Activated naive CD4-positive, alpha-beta T cell treated with anti-CD3 and anti-CD28 coated beads, Interleukin-2, amount 50 U/mL, for 24 hours (primary cell): Measurements from ENCODE around the gene BLOC1S2.
"Not testable (repeated sequence)": the region's sequence is repeated elsewhere in the genome, so short reads cannot be mapped to it uniquely, and the experiment has no call there.

ENCODE experiments used
- H3K27ac Mint-ChIP-seq: one replicate; pipeline ENCODE4 v1.8.0; 2021; ENCODE audit warnings: mild to moderate bottlenecking, mixed read lengths
- H3K27me3 Mint-ChIP-seq: one replicate; pipeline ENCODE4 v1.8.0; 2021; ENCODE audit warnings: mixed read lengths
- H3K36me3 Mint-ChIP-seq: one replicate; pipeline ENCODE4 v1.8.0; 2021; ENCODE audit warnings: mixed read lengths
- H3K4me1 Mint-ChIP-seq: one replicate; pipeline ENCODE4 v1.8.0; 2021; ENCODE audit warnings: mixed read lengths
- H3K4me3 Mint-ChIP-seq: one replicate; pipeline ENCODE4 v1.8.0; 2021; ENCODE audit warnings: mild to moderate bottlenecking, mixed read lengths
- H3K9me3 Mint-ChIP-seq: one replicate; pipeline ENCODE4 v1.8.0; 2021; ENCODE audit warnings: mixed read lengths

BLOC1S2 gene

GRCh38 chr10:100304414-100304813, 17.9 kb upstream of the BLOC1S2 start:
- no peaks in the 10 kb centered on the region for H3K36me3 Mint-ChIP-seq
- no peak overlapping the region for H3K27ac Mint-ChIP-seq
- peaks cover 14% of the 10 kb centered on the region for H3K27me3 Mint-ChIP-seq
- H3K4me1 Mint-ChIP-seq, result no peaks in the 10 kb centered on the region
- H3K9me3 Mint-ChIP-seq, result no peaks in the 10 kb centered on the region
- H3K4me3 Mint-ChIP-seq, result no peak overlapping the region

DNA sequence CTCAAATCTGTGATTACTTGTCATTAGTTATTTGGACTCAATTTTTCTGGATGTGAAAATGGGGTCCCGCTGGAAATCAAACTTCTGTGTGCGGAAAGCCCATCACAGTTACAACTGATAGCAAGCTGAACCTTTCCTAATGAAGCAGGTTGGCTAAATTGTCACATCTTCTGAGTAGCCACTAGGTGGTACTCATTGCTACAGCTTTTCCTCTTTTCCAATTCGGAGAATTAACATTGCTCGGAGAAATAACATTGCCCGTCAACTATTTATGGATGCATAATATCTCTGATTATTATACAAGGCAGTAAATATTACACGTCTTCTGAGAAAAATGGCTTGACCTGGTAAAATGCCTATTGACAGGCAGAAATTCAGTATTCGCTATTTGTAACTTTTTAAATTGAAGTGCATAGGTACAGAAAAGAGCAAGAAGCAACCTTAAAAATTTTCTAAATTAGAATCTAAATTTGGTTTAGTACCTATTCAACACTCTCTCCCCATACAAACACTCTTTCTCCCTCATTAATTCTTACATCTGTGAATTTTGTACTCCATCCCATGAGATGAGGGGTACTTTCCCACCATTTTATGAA, 17.3 kb upstream of the BLOC1S2 start:
- Mint-ChIP-seq H3K36me3 (no peaks in the 10 kb centered on the region), H3K27me3 (peaks cover 14% of the 10 kb centered on the region), H3K4me1 (no peaks in the 10 kb centered on the region)

GRCh38 chr10:100301123-100301522, 14.6 kb upstream of the BLOC1S2 start:
- not testable (repeated sequence) for H3K4me3 Mint-ChIP-seq, H3K4me1 Mint-ChIP-seq, H3K36me3 Mint-ChIP-seq, H3K27ac Mint-ChIP-seq, H3K9me3 Mint-ChIP-seq
- peaks cover 15% of the 10 kb centered on the region for H3K27me3 Mint-ChIP-seq

More for the DNA sequence above, 17.3 kb upstream of the BLOC1S2 start:
- Mint-ChIP-seq H3K9me3 (no peaks in the 10 kb centered on the region), H3K4me3 (no peak overlapping the region), H3K27ac (no peak overlapping the region)

DNA sequence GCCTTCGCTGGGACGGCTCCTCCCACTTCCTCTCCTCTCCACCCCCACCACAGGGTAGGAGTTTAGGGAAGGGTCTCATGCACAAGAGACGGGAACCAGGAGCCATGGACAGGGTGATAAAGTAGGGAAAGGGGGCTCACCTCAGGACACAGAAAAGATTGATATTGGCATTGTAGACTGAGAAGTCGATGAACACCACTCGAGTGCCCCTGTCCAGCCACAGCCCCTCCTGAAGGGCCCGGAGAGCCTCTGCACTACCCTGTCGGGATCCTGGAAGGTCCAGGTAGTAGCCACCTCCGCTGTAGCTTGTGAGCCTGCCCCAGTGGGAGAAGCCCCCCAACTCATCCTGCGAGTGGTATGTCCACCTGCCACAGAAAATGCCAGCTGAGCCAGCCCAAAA, 10.8 kb upstream of the BLOC1S2 start:
- Mint-ChIP-seq H3K27me3 (peaks cover 8% of the 10 kb centered on the region), H3K27ac (no peak overlapping the region), H3K36me3 (no peaks in the 10 kb centered on the region)

GRCh38 chr10:100293066-100293465, 6.6 kb upstream of the BLOC1S2 start:
- no peak overlapping the region for H3K4me3 Mint-ChIP-seq
- peaks cover 6% of the 10 kb centered on the region for H3K27me3 Mint-ChIP-seq
- no peaks in the 10 kb centered on the region for H3K9me3 Mint-ChIP-seq
- no peaks in the 10 kb centered on the region for H3K36me3 Mint-ChIP-seq
- H3K4me1 Mint-ChIP-seq, result no peaks in the 10 kb centered on the region
- H3K27ac Mint-ChIP-seq, result no peak overlapping the region

More for the DNA sequence above, 10.8 kb upstream of the BLOC1S2 start:
- Mint-ChIP-seq H3K4me3 (no peak overlapping the region), H3K4me1 (no peaks in the 10 kb centered on the region), H3K9me3 (no peaks in the 10 kb centered on the region)

GRCh38 chr10:100292300-100292699, 5.8 kb upstream of the BLOC1S2 start:
- H3K27me3 Mint-ChIP-seq, H3K27ac Mint-ChIP-seq, H3K4me1 Mint-ChIP-seq, H3K4me3 Mint-ChIP-seq, H3K9me3 Mint-ChIP-seq, H3K36me3 Mint-ChIP-seq: not testable (repeated sequence)

DNA sequence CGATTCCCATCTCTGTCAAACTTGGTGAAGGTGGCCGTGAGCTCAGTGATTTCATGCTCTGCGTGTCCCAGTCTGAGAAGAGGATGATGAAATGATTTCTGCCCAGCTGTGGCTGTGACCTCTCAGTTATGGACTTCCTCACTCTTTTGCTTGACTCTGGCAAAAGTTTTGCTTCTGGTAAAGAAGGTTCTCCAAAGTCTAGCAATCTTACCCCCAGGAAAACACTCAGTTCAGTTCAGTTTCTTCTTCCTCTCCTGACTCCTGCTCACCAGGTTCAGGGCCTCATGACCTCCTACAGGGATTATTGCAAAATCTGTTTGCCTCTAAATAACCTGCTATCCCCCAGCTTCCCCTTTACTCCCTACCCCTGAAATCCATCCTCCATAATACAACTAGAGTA, 4.9 kb upstream of the BLOC1S2 start:
- Mint-ChIP-seq H3K9me3 (no peaks in the 10 kb centered on the region), H3K27ac (peak overlapping the region; percentile 44), H3K4me3 (no peak overlapping the region), H3K27me3 (peaks cover 3% of the 10 kb centered on the region), H3K4me1 (peaks cover 12% of the 10 kb centered on the region), H3K36me3 (no peaks in the 10 kb centered on the region)

GRCh38 chr10:100289641-100290040, 3.2 kb upstream of the BLOC1S2 start:
- Mint-ChIP-seq H3K4me1 (peaks cover 29% of the 10 kb centered on the region), H3K4me3 (no peak overlapping the region)

GRCh38 chr10:100288196-100288595, 1.7 kb upstream of the BLOC1S2 start:
- Mint-ChIP-seq H3K4me1 (peaks cover 31% of the 10 kb centered on the region), H3K9me3 (no peaks in the 10 kb centered on the region), H3K27me3 (peaks cover 2% of the 10 kb centered on the region), H3K27ac (no peak overlapping the region), H3K4me3 (no peak overlapping the region), H3K36me3 (peaks cover 12% of the 10 kb centered on the region)

More at GRCh38 chr10:100289641-100290040, 3.2 kb upstream of the BLOC1S2 start:
- H3K27ac Mint-ChIP-seq, result no peak overlapping the region
- H3K27me3 Mint-ChIP-seq, result peaks cover 3% of the 10 kb centered on the region
- H3K9me3 Mint-ChIP-seq, result no peaks in the 10 kb centered on the region
- H3K36me3 Mint-ChIP-seq, result peaks cover 11% of the 10 kb centered on the region

- H3K4me1 Mint-ChIP-seq, result peaks cover 31% of the 10 kb centered on the region
Observed at GRCh38 chr10:100287756-100288155, 1.3 kb upstream of the BLOC1S2 start.

DNA sequence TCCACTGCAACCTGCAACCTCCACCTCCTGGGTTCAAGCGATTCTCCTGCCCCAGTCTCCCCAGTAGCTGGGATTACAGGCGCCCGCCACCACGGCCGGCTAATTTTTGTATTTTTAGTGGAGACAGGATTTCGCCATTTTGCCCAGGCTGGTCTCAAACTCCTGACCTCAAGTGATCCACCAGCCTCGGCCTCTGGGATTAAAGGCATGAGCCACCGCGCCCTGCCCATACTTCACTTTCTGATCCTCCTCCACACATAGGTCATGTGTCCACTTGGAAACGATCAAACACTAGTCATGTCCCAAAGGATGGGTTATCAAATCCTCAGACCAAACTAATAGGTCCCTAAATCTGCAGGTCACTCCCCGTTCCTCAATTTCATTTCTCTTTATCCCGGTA, 1.2 kb downstream of the BLOC1S2 start:
- H3K4me3 Mint-ChIP-seq, result peak overlapping the region; percentile 99
- H3K9me3 Mint-ChIP-seq, H3K27me3 Mint-ChIP-seq: not testable (repeated sequence)
- H3K4me1 Mint-ChIP-seq, result peaks cover 39% of the 10 kb centered on the region
- peaks cover 18% of the 10 kb centered on the region for H3K36me3 Mint-ChIP-seq
- peak overlapping the region; percentile 100 for H3K27ac Mint-ChIP-seq

More at GRCh38 chr10:100287756-100288155, 1.3 kb upstream of the BLOC1S2 start:
- no peaks in the 10 kb centered on the region for H3K9me3 Mint-ChIP-seq
- H3K27me3 Mint-ChIP-seq, result peaks cover 2% of the 10 kb centered on the region
- peak overlapping the region; percentile 17 for H3K27ac Mint-ChIP-seq
- peaks cover 12% of the 10 kb centered on the region for H3K36me3 Mint-ChIP-seq
- H3K4me3 Mint-ChIP-seq, result peak overlapping the region; percentile 44

DNA sequence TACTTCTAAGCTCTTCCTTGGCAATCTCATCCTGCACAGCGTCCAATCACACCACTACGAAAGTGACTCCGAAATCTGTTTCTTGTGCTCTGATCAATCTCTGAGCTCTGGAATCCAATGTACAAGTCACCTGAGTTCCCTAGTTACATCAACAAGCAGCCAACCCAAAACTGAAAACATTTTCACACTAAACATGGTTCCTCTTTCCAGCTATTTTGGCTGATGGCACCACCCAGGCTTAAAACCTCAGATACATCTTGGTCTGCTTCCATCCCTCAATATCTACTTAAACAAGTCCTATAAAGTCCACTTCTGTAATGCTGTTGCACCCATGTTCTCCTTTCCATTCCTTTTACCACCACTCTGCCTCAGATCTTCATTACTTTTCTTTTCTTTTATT, 3.6 kb downstream of the BLOC1S2 start:
- no peaks in the 10 kb centered on the region for H3K9me3 Mint-ChIP-seq
- H3K4me1 Mint-ChIP-seq, result peaks cover 39% of the 10 kb centered on the region
- no peak overlapping the region for H3K27ac Mint-ChIP-seq

DNA sequence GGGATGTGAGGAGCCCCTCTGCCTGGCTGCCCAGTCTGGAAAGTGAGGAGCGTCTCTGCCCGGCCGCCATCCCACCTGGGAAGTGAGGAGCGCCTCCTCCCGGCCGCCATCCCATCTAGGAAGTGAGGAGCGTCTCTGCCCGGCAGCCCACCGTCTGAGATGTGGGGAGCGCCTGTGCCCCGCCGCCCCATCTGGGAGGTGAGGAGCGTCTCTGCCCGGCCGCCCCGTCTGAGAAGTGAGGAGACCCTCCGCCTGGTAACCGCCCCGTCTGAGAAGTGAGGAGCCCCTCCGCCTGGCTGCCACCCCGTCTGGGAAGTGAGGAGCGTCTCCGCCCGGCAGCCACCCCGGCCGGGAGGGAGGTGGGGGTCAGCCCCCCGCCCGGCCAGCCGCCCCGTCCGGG, 9.5 kb downstream of the BLOC1S2 start:
- not testable (repeated sequence) for H3K4me3 Mint-ChIP-seq, H3K4me1 Mint-ChIP-seq, H3K9me3 Mint-ChIP-seq, H3K27me3 Mint-ChIP-seq, H3K27ac Mint-ChIP-seq
- H3K36me3 Mint-ChIP-seq, result peaks cover 11% of the 10 kb centered on the region

More for the DNA sequence above, 3.6 kb downstream of the BLOC1S2 start:
- H3K27me3 Mint-ChIP-seq, result no peaks in the 10 kb centered on the region
- no peak overlapping the region for H3K4me3 Mint-ChIP-seq
- H3K36me3 Mint-ChIP-seq, result peaks cover 23% of the 10 kb centered on the region

DNA sequence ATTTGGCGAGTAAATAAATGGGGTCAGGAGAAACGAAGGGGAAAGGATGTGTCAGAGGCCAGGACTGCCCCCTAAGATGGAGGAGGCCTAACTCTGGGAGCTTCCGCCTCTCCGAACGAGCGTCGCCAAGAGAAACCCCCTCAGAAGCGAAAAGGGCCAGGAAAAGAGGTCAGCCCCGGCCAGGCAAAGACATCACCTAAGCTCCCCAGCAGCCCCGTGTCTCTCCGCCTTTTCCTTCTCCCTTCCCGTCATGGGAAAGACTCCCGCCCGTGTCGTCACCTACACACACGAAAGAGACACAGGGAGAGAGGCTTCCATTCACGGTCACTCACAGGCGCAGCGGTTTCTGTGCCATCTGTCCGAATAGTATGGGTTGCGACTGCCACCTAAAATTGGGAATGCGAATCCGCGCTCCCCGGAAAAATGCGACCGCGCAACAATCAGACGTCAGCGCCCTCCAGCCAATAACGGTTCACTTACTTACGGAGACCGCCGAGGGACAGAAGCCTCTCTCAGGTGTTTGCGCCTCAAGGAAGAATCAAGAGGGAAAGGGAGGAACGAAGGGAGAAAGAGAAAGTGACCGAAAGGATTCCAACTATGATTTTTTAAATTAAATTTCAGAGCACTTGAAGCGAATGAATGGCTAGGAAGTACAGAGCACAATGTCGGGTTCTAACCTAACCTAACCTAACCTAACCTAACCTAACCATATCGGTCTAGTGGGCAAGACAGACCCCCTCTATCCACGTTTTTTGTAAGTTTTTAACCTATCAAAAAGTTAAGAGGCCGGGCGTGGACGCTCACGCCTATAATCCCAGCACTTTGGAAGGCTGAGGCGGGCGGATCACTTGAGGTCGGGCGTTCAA, 19.0 kb downstream of the BLOC1S2 start, which contains the start of gene CWF19L1:
Gene CWF19L1 (minus strand): TSS at position 400 of the 866 bp plus-strand sequence. CDS start 45 bp downstream, at position 355.
- no peaks in the 10 kb centered on the region for H3K9me3 Mint-ChIP-seq
- H3K27ac Mint-ChIP-seq, result peak within 1 kb of the TSS; percentile 99
- H3K4me3 Mint-ChIP-seq, result peak within 1 kb of the TSS; percentile 100
- H3K4me1 Mint-ChIP-seq, result peaks cover 26% of the 10 kb centered on the region
- peaks cover 5% of the 10 kb centered on the region for H3K36me3 Mint-ChIP-seq
- no peaks in the 10 kb centered on the region for H3K27me3 Mint-ChIP-seq

DNA sequence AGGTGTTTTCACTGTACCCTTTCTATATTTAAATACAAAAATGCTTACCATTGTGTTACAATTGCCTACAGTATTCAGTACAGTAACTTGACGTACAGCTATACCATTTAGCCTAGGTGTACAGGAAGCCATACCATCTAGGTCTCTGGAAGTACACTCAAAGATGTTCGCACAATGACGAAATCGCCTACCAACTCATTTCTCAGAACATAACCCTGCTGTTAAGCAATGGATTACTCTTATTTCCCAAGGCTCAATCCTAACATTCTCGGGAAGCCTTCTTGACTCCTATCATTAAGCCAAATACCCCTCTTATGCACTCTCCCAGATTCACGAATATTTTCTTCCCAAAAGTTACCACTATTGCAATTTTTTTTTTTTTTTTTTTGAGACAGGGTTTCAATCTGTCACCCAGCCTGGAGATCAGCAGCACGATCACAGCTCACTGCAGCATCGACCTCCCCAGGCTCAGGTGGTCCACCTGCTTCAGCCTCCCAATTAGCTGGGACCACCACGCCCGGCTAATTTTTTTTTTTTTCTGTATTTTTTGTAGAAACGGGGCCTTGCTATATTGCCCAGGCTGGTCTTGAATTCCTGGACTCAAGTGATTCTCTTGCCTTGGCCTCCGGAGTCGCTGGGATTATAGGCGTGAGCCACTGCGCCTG, 20.5 kb downstream of the BLOC1S2 start:
- no peak overlapping the region for H3K27ac Mint-ChIP-seq
- H3K36me3 Mint-ChIP-seq, result peaks cover 5% of the 10 kb centered on the region
- peaks cover 40% of the 10 kb centered on the region for H3K4me1 Mint-ChIP-seq
- H3K9me3 Mint-ChIP-seq, result no peaks in the 10 kb centered on the region
- H3K27me3 Mint-ChIP-seq, result no peaks in the 10 kb centered on the region
- peak overlapping the region; percentile 100 for H3K4me3 Mint-ChIP-seq

- no peaks in the 10 kb centered on the region for H3K27me3 Mint-ChIP-seq
- peaks cover 10% of the 10 kb centered on the region for H3K4me1 Mint-ChIP-seq
- H3K36me3 Mint-ChIP-seq, result peaks cover 30% of the 10 kb centered on the region
- H3K27ac Mint-ChIP-seq, result no peak overlapping the region
- no peaks in the 10 kb centered on the region for H3K9me3 Mint-ChIP-seq
- H3K4me3 Mint-ChIP-seq, result no peak overlapping the region
Observed at GRCh38 chr10:100254191-100254590, 32.3 kb downstream of the BLOC1S2 start.
